Inflammatory macrophage treated with lipopolysaccharide for 1 hour (primary cell): ENCODE data around the gene MTCL3.

Experiments used
- DNase-seq, 2 donors: peaks; one replicate each; pipeline ENCODE4 v3.0.0-alpha.2; 2020 to 2022

The MTCL3 gene

DNA sequence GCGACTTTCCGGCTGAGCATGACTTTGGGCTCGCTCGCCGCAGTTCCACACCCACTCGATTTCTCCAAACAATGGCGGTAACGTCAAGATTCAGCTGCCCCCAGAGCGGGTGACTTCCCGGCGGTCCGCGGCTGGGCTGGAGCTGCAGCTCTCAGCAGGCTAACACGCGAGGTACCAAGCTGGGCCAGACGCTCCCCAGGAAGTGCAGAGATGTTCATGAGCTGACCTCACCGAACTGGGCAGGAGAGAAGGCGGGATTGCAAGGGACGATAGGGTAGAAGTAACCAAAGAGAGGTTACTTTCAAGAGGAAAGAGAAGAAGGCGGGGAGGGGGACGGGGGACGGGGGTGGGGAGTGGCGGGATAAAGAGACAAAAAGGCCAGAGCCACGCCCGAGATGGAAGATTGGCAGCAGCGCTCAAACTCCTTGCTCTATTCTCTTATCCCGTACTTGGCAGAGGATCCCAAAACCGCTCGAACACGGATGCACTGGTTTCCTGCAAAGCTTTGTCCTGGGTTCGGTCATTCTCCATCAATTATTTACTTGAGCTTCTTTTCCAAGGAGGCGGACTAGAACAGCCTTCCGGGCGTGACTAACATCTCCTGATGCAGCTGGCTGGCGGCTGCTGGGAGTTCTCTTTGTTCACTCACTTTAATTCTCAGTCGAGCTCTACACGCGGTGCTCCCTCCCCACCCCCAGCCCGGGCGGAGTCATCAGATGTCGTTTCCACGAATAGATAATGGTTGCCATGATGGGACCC lies at the start of gene MTCL3:
MTCL3 (minus strand) TSS at position 626 of the 759 bp plus-strand sequence.
- no peak for DNase-seq

DNA sequence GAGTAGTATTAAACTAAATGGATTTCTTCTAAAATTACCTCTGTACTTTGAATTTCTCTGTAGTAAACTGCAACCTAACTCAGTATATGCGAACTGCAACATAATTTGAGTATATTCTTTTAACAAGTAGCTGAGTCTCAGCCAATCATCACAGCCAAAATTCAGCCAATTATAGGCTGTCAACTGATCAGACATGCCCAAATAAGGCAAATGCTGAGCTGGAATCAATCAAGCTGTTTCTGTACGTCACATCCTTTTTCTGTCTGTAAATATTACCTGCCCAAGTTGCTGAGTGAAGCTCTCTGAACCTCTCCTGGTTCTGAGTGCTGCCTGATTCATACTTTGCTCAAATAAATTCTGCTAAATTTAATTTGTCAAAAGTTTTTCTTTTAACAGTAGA lies 48.3 kb upstream of the MTCL3 start:
- DNase-seq: no peak

DNA sequence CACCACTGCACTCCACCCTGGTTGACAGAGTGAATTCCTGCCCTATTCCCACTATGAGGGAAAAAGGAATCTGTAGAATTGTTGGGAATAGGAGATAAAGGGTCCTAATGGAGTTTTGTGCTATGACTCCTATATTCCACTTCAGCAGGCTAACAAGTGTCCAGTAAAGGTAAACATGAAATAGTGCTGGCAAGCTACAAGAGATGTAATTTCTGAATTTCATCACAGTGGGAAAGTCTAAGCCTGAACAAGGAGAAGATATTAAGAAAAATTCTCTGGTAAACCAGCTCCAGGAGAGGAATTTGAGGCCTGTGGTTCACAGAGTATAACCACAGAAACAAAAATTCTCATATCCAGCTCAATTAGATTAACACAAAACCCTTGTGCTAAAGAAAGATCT lies 47.5 kb upstream of the MTCL3 start:
- no peak for DNase-seq

DNA sequence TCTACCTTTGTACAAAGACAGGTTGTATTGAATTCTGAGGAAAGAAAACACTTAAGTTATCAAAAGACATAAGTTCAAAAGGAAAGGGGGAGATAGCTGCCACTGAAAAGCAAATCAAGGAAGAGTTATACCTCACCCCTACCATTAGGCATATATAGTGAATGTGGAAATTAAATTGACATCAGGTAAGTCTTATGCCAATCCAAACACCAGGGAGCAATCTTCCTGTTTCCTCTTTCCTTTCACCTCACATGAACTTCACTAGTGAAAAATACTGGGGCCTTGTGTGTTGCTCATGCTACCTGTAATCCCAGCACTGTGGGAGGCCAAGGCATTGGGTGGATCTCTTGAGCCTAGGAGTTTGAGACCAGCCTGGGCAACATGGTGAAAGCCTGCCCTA lies 47.0 kb upstream of the MTCL3 start:
- no peak for DNase-seq

DNA sequence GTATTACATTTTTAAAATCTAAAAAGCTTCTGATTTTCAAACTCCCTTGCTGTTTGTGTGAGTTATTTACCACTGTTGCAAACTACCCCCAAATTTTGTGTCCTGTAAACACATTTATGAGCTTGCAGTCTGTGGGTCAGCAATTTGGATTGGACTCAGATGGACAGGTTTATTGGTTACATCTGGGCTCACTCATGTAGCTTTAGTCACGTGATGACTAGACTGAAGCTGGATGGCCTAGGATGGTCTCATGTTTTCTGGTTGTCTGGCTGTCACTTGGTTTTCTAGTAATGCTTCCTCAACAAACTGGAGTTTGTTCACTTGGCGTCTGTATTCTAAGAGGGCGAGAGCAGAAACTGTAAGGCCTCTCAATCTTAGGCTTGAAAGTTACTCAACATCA lies 45.6 kb upstream of the MTCL3 start:
- DNase-seq: no peak

DNA sequence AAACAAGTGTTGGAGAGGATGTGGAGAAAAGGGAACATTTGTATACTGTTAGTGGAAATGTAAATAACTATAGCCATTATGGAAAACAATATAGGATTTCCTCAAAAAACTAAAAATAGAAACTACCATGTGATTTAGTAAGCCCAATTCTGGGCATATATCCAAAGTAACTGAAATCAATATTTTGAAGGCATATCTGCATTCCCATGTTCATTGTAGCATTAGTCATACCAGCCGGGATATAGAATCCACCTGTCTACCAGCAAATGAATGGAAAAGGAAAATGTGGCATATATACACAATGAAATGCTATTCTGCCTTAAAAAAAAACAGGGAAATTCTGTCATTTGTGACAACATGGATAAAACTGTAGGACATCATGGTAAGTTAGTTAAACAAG lies 42.5 kb upstream of the MTCL3 start:
- no peak for DNase-seq

DNA sequence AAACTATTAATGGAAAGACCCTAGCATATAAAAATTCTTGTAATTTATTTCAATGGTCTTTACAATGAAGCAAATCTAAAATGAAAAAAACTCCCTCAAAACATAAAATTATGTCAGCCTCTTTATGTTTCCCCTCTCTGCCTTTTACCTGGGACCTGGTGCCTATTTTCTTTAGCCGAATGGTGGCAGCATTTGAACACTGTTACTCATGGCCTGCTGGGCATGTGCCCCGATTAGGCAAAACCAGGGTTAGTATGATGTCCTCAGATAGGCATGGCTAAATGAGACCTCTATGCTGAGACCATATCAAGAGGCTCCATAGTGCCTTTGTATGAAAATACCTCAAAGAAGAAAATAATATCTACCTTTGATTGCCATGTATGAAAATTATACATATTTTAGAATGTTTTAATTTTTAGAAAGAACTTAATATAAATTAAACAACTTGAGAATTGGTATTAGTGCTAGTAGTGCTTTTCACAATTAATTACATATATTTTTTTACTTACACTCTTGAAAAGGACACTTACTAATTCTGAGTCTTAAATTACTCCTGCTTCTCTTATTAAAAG lies 35.4 kb upstream of the MTCL3 start:
- no peak for DNase-seq

DNA sequence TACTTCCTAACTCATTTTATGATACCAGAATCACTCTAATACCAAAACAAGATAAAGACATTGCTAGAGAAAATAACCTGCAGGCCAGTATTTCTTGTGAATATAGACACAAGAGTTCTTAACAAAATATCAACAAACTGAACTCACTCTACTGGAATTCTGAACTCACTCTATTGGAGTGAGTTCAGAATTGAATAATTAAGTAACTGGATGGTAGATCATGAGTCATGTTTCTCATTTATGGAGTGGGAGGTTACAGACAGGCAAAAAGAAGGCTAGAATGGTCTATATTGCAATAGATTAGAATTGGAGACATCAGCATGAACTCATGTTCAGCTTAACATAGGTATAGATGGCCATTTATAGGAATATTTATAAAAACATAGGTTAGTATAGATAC lies 31.3 kb upstream of the MTCL3 start:
- DNase-seq: no peak

DNA sequence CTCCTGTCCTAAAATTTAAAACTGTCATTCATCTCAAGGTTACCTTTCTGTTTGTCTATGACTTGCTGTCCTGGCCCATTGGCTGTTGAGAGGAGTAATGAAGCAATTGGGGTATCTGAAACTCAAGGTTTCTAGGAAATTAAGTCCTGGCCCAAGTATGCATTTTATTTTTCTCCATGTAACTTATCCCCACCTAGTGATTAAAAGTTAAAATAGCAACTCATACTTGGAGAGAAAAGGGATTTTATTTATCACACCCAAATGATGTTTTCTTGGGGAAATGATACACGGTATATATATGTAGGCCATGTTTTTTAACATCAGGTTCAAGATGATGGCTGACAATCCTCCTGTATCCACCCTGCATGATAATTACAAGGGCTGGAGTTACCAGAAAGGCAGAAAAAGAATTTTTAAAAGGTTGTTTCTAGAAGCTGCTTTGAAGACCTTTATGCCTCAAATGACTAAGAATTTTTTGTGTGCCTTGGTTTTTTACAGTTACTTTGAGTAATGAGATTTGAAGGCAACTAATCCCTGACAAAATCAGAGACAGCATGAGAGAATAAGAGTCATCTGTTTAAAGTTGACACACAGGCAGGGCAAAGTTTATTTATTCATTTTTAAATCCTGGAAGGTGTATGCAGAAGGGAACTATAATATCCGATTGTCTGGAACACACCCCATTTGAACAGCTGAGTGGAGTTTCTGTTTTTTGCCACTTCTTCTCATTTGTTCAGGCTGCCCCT lies 28.9 kb upstream of the MTCL3 start:
- DNase-seq: no peak

DNA sequence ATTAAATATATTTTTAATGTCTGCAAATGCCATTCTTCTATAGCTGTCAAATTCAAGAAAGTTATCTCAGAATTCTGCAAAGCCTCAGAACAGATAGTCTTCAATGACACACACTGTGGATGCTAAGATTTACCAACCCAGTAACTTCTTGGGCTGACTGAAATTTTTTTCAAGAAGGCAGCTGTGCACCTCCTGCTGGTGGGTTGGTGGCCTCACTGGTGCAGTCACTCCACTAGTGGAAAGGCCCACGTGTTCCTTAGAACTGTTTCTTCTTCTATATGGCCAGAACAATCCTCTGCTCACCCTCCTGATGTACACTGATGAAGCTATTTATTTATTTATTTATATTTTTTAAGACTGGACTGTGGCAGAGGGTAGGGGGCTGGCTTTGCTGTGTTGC lies 28.1 kb upstream of the MTCL3 start:
- DNase-seq: peak in 1 of 2 donors; percentile 16

DNA sequence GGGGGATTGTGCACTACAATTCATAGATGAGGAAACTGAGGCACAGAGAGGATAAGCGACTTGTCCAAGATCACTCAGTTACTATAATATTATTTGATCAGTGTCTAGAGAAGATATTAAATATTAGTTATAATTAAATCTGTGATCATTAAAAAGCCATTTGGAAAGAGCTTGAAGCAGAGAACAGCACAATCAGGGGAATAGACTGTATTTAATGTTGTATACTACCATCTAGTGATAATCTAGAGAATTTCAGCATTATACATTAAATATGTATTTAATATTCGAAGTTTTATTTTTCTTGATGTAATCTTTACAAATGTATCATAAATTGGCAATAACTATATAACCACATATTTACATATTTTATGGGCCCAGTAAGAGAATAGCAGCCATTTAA lies 20.1 kb upstream of the MTCL3 start:
- peak; percentile 38 to 39 for DNase-seq

DNA sequence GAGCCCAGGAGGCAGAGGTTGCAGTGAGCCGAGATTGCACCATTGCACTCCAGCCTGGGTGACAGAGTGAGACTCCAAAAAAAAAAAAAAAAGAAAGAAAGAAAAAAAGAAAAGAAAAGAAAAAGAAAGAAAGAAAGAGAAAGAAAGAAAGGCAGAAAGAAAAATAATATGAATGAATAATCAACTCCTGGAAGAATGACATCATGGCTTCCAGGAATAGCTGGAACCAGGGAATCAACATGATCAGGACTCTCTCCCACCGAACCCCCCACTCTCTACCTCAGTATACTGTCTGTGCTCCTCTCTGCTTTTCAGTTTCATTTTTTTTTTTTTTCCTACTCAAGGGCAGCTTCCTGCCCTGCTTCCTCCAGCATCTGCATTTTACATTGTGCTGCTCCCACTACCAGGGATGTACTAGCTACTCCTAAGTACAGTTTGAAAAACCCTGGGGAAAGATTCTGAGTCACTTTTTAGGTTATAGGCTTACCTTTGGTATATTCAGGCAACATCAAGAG lies 19.7 kb upstream of the MTCL3 start:
- no peak for DNase-seq

DNA sequence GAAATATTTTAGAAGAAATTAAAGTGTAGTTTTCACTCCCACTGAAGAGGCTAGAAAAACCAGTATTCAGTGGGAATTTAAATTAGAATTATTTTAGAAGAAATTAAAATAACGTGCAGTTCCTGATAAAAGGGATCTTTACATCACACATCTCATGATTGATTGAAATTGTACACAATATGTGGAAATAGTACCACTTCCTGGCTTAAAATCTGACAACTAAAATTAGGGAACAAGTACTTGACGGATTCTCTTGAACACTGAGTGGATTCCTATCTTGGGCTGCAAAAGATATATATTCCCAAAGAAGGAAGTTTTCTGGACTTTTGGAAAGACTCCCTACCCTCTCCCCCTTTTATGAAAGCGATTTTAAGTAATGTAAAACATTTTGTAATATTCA lies 14.6 kb upstream of the MTCL3 start:
- peak; percentile 46 to 59 for DNase-seq

DNA sequence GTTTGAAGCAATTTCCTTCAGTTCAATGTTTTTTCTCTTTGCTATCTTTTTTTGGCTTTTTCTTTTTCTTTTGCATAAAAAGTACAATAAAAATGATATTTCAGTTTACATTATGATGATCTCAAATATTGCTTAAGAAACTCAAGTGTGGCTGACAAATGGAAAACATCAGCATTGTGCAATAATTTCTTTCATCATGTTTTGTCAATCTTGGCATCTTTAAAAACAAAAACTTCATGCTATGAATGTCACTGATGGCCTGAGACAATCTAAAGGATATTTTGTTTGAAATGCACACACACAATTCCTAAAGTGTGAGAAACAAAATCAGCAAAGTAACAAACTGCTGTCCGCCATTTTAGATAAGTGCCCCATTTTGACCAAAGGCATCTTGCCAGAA lies 13.9 kb upstream of the MTCL3 start:
- peak; percentile 43 to 76 for DNase-seq

DNA sequence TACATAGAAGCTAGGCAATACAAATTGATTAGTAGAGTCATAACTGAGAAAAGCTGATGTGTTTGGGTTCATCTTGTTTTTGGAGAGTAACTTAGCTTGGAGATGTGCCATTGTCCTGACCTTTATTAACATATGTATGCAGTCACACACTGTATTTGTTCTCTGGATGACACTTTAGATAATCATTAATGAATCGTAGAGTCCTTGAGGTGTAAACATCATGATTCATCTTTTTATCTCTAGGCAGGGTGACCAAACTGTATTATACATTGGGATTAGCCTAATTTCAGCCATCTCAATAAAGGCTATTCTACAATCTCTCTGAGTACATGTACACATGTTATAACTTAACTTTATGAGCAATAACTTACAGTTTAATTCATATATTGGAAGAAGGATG lies 3.6 kb upstream of the MTCL3 start:
- no peak for DNase-seq

DNA sequence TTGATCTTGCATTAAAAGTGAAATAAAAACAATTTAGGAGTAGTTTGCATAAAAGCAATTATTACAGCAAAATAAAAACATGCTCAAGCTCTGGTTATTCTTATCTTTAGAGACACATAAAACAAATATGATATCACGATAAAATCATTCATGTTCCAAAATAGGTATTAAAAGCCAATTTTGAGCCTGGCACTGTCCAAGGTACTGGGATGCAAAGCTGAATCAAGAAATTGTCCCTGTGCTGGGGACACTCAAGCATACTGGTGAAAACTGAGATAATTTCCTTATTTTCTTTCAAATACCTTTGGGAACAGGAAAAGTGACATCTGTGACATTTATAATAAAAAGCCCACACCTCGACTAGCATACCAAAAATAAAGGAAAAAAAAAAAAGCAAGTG lies 931 bp upstream of the MTCL3 start:
- no peak for DNase-seq

DNA sequence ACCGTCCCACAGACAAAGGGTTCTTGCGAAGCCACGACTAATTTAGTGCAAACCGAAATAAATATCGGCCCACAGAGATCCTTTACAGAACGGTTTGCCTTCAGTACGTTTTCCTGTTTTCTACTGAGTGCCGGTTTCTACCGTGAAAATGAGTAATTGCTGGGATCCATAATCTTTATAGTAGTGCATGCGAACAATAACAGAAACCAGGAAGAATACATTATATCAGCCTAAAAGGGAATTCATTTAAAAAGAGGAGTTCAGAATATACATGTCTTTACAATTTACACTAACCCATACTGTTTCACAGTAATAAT lies 292 bp upstream of the MTCL3 start:
- DNase-seq: no peak

DNA sequence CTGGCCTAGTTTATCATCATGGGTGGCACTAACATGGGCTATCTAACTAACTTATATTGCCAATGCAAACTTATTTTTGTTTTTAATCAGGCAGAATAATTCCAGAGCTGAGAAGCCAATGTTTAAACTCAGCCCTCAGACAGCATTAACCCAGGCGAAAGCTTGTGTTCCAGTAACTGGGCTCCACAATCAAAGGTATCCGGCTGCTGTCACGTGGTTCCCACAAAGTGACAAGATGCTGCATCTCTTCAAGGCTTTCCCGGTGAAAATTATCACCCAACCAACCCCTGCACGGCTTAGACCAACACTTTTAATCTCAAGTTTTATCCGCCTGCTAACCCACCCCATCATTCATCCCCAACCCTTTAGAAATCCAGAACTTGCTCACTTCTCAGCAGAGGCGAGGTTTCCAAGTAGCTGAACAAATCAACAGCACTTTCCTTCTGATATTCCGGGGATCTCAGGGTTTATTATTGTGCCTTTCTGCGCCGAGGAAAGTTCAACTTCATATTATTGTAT lies 885 bp downstream of the MTCL3 start:
- no peak for DNase-seq

DNA sequence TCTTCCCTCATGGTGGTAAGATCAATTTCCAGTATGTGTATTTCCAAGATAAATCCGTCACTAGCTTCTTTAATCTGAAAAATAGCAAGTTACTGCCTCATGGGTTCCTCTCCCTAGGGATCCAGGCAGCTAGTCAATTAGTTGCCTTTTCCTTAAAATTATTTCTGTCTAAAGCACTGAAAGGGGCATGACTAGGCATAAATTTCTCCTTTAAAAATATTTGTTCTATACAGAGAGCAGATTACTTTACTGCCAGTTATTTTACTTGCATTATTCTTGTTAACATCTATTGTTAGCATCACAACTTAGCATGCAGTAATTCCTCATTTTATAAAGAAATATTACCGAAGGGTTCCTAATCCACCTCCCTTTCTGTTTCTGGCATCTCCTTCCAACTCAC lies 1.4 kb downstream of the MTCL3 start:
- no peak for DNase-seq

DNA sequence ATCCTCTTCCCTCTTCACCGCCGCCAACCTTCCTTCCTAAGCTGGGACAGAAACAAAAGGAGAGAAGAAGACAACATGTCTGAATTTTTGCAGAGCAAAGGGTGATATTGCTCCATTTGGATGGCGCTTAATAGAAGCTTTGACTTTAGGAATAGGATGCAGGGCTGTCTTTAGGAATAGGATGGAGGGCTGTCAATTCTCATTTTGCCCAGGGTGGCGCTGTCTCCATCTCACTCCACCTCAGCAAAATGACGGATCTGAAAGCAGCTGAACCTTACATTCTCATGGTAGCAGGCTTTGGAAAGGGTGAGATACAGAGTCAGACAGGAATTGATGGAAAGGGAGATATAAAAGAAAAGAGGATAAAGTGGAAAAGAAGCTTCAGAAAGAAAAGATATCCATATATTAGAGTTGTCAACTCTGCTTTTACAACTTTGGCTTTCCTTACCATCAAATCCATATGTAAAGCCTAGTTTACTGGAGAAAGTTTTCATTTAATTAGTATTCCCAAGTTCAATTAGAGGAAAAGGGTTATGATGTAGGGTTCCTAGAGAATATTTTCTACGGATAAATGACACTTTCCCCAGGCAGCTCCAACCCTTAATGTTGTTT lies 2.4 kb downstream of the MTCL3 start:
- peak; percentile 31 to 50 for DNase-seq

DNA sequence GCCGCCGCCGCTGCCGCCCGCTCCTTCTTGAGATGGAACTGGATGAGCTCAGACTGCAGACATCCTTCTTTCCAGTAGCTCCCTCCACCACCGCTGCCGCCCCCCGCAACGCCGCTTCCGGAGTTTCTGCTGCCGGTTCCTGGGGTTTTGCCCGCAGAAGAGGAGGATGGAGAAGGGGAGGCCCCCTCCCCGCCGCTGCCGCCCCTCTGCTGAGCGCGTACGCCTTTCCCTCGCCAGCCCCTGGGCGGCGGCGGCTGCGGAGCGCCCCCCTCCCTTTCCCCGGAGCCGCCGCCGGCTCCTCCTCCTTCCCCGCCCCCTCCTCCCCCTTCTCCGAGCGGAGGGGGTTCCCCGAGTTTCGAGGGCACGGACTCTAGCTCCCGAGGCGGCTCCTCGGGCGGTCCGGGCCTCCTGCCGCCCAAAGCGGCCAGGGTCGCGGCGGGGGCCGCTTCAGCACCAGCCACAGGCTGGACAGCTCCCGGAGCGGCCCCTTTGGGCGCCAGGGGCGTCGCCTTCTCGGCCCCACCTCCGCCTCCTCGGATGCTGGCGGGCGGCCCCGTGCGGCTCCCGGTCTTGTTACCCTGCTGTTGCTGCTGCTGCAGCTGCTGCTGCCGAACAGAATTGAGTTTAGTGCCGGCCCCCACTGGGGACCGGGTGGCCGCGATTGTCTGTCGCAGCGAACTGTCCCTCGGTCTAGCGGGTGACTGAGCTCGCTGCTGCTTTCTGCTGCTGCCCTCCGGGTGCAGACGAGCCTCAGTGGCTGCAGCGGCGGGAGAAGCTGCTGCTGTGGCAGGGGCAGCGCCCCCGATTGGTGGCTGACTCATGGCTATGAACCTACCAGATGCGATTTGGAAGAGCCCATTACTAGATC lies 3.1 kb downstream of the MTCL3 start:
- no peak for DNase-seq

DNA sequence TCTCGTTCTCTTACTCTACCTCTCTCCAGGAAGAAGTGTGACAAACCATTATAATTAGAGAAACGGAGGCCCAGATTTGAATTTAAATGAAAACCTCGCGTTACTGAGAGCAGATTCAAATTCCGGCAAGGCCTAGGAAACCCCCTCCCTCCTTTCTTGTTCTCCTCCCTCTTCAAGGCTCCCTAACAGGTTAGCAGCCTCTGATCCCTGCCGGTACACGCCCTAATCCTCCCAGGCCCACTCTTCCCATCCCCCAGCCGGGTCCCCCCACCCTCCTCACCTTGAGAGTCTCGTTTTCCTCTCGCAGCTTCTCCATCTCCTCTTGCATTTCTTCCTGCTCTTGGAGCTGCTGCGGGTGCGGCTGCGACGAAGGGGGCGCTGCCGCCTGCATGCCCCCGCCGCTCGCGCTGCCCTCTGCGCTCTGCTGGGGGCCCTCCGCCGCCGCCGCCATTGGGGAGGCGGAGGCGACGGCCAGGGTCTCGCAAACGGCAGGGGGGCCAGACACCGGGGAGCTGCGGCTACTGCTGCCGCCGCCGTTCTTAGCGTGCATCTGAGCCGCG lies 3.8 kb downstream of the MTCL3 start:
- no peak for DNase-seq
